OCI-LY1 (cell line): ENCODE data around the gene FYB2.

Experiments used
- H2AFZ ChIP-seq: fragments of 200-600 bp; sonication (generic), shearing (Covaris generic); 2 replicates; pipeline ENCODE4 v1.6.0; 2014; ENCODE audit warnings: antibody characterized with exemption, mild to moderate bottlenecking, low read length
- H3F3A ChIP-seq: fragments of 200-600 bp; sonication (generic), shearing (Covaris generic); 2 replicates; pipeline ENCODE4 v1.6.0; 2014; ENCODE audit warnings: mild to moderate bottlenecking, antibody characterized with exemption, low read length, moderate library complexity; ENCODE audit not compliant: insufficient read depth
- H3K27ac ChIP-seq: fragments of 200-600 bp; sonication (generic); 2 replicates; pipeline ENCODE4 v1.5.1; 2014; ENCODE audit warnings: low read length, mixed run types, mild to moderate bottlenecking, low read depth; ENCODE audit not compliant: poor library complexity, severe bottlenecking
- H3K27me3 ChIP-seq: fragments of 200-600 bp; sonication (generic); 2 replicates; pipeline ENCODE4 v1.6.0; 2014; ENCODE audit warnings: antibody characterized with exemption, mild to moderate bottlenecking, low read length, moderate library complexity; ENCODE audit not compliant: insufficient read depth
- H3K36me3 ChIP-seq: fragments of 200-600 bp; sonication (generic); 2 replicates; pipeline ENCODE4 v1.6.1; 2014; ENCODE audit warnings: mild to moderate bottlenecking, antibody characterized with exemption, low read length, moderate library complexity, mixed read lengths; ENCODE audit not compliant: insufficient read depth
- H3K4me1 ChIP-seq: fragments of 200-600 bp; sonication (generic); 2 replicates; pipeline ENCODE4 v1.5.1; 2014; ENCODE audit warnings: mild to moderate bottlenecking, low read length, moderate library complexity; ENCODE audit not compliant: insufficient read depth, severe bottlenecking
- H3K4me2 ChIP-seq: fragments of 200-600 bp; sonication (generic), shearing (Covaris generic); 2 replicates; pipeline ENCODE4 v1.6.1; 2014; ENCODE audit warnings: low read length
- H3K4me3 ChIP-seq: fragments of 200-600 bp; sonication (generic); 2 replicates; pipeline ENCODE4 v1.5.1; 2014; ENCODE audit warnings: low read length, low read depth, mild to moderate bottlenecking, mixed read lengths; ENCODE audit not compliant: poor library complexity, severe bottlenecking
- H3K79me2 ChIP-seq: fragments of 200-600 bp; shearing (Covaris generic); 2 replicates; pipeline ENCODE4 v1.6.1; 2016; ENCODE audit warnings: mixed run types, low read length, mixed read lengths; ENCODE audit not compliant: insufficient read depth
- H3K9ac ChIP-seq: fragments of 200-600 bp; sonication (generic), shearing (Covaris generic); 2 replicates; pipeline ENCODE4 v1.6.1; 2014; ENCODE audit warnings: mild to moderate bottlenecking, low read length, mixed read lengths
- H3K9me2 ChIP-seq: fragments of 200-600 bp; sonication (generic), shearing (Covaris generic); 2 replicates; pipeline ENCODE4 v1.6.1; 2014; ENCODE audit warnings: low read depth, mild to moderate bottlenecking, low read length, mixed read lengths
- H3K9me3 ChIP-seq: fragments of 200-600 bp; shearing (Covaris generic); 2 replicates; pipeline ENCODE4 v1.6.1; 2014; ENCODE audit warnings: low read length, mixed read lengths
- H4K20me1 ChIP-seq: fragments of 200-600 bp; sonication (generic), shearing (Covaris generic); 2 replicates; pipeline ENCODE4 v1.6.0; 2016; ENCODE audit warnings: mild to moderate bottlenecking, low read length; ENCODE audit not compliant: insufficient read depth
- CTCF ChIP-seq: fragments of 200-600 bp; sonication (generic), shearing (Covaris generic); IDR thresholded peaks from 2 replicates; pipeline ENCODE4 v1.5.1; 2017; ENCODE audit warnings: mild to moderate bottlenecking, antibody characterized with exemption, low read length, moderate library complexity, mixed read lengths
- EZH2 ChIP-seq: fragments of 200-600 bp; sonication (generic), shearing (Covaris generic); IDR thresholded peaks from 2 replicates; pipeline ENCODE4 v1.8.0; 2017; ENCODE audit warnings: borderline replicate concordance, mixed run types, mild to moderate bottlenecking, antibody characterized with exemption, low read length, moderate library complexity, mixed read lengths

Gene FYB2

GRCh38 chr1:56856186-56856585 lies 37.0 kb upstream of the FYB2 start:
- Histone ChIP-seq H3K9ac (no peak overlapping the region), H3K4me2 (no peak overlapping the region), H3K9me3 (no peaks in the 10 kb centered on the region), H3K36me3 (no peaks in the 10 kb centered on the region), H2AFZ (no peak overlapping the region), H4K20me1 (no peaks in the 10 kb centered on the region), H3K27ac (no peak overlapping the region), H3K79me2 (no peaks in the 10 kb centered on the region), H3K27me3 (no peaks in the 10 kb centered on the region), H3K4me3 (no peak overlapping the region), H3F3A (no peaks in the 10 kb centered on the region), H3K9me2 (no peaks in the 10 kb centered on the region), H3K4me1 (no peaks in the 10 kb centered on the region)
- TF ChIP-seq CTCF (no peak), EZH2 (no peak)

GRCh38 chr1:56855190-56855589 lies 36.0 kb upstream of the FYB2 start:
- no peak overlapping the region for H3K27ac ChIP-seq
- no peak overlapping the region for H3K4me2 ChIP-seq
- H3K9me3 ChIP-seq = no peaks in the 10 kb centered on the region
- H2AFZ ChIP-seq = no peak overlapping the region
- no peaks in the 10 kb centered on the region for H4K20me1 ChIP-seq
- no peaks in the 10 kb centered on the region for H3K36me3 ChIP-seq
- H3K4me3 ChIP-seq = no peak overlapping the region
- H3K9ac ChIP-seq = no peak overlapping the region
- TF ChIP-seq CTCF (no peak), EZH2 (no peak)
- H3F3A ChIP-seq = no peaks in the 10 kb centered on the region
- H3K4me1 ChIP-seq = no peaks in the 10 kb centered on the region
- H3K27me3 ChIP-seq = no peaks in the 10 kb centered on the region
- H3K79me2 ChIP-seq = no peaks in the 10 kb centered on the region
- H3K9me2 ChIP-seq = no peaks in the 10 kb centered on the region

- Histone ChIP-seq H2AFZ (no peak within 1 kb of the TSS), H3K27me3 (no peaks in the 10 kb centered on the region), H3K79me2 (no peaks in the 10 kb centered on the region), H3K36me3 (no peaks in the 10 kb centered on the region), H3K9ac (no peak within 1 kb of the TSS), H4K20me1 (no peaks in the 10 kb centered on the region), H3K27ac (no peak within 1 kb of the TSS), H3K4me1 (no peaks in the 10 kb centered on the region), H3K9me2 (no peaks in the 10 kb centered on the region), H3K4me3 (no peak within 1 kb of the TSS), H3F3A (no peaks in the 10 kb centered on the region), H3K9me3 (no peaks in the 10 kb centered on the region), H3K4me2 (no peak within 1 kb of the TSS)
- TF ChIP-seq CTCF = no peak
- TF ChIP-seq EZH2 = no peak
Measured at GRCh38 chr1:56854521-56855099, 35.4 kb upstream of the FYB2 start, which contains the start of gene C8A. TSS of gene C8A (plus strand) at chr1:56854797. CDS start at chr1:56854902, 105 bp downstream.
